NK-92 (cell line): ENCODE results near the gene ATP8A1.
"Not testable (repeated sequence)": the region's sequence is repeated elsewhere in the genome, so short reads cannot be mapped to it uniquely, and the experiment has no call there.

Experiments
- DNase-seq: peaks from one replicate; lab custom pipeline; 2025; ENCODE audit not compliant: unreplicated experiment; lab: John Stamatoyannopoulos, UW

Gene ATP8A1

DNA sequence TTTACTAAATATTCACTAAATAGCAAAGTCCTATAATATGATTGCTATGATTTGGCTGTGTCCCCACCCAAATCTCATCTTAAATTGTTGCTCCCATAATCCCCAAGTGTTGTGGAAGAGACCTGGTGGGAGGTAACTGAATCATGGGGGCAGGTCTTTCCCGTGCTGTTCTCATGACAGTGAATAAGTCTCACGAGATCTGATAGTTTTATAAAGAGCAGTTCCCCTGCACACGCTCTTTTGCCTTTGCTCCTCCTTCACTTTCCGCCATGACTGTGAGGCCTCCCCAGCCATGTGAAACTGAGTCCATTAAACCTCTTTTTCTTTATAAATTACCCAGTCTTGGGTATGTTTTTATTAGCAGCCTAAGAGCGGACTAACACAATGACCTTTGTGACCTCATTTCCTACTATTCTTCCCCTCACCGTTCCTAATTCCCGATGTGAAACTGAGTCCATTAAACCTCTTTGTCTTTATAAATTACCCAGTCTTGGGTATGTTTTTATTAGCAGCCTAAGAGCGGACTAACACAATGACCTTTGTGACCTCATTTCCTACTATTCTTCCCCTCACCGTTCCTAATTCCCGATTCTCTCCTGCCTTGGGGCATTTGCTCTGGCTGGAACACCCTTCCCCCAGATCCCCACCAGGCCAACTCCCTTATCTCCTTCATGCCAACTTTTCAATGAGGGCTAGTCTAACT, 4.2 kb downstream of the ATP8A1 start:
- DNase-seq, result not testable (repeated sequence)

DNA sequence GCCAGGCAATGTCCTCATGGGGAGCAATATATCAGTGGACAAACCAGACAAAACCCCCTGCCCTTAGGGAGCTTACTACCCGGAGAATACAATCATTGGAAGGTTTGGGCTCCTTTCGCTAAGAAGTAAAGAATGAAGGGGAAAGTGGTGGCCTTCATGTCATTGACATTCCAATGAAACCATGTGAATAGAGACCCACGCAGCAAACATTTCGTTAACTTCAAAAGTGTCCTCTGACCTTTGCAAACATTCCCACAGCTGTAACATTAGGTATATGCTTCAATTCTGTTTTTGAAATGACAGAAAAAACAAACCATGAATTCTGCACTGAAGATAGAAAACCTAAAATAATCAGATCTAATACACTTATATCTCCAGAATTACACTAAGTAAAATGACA, 7.0 kb downstream of the ATP8A1 start:
- no peak for DNase-seq

- no peak for DNase-seq
Measured at GRCh38 chr4:42646999-42647541, 9.8 kb downstream of the ATP8A1 start.

DNA sequence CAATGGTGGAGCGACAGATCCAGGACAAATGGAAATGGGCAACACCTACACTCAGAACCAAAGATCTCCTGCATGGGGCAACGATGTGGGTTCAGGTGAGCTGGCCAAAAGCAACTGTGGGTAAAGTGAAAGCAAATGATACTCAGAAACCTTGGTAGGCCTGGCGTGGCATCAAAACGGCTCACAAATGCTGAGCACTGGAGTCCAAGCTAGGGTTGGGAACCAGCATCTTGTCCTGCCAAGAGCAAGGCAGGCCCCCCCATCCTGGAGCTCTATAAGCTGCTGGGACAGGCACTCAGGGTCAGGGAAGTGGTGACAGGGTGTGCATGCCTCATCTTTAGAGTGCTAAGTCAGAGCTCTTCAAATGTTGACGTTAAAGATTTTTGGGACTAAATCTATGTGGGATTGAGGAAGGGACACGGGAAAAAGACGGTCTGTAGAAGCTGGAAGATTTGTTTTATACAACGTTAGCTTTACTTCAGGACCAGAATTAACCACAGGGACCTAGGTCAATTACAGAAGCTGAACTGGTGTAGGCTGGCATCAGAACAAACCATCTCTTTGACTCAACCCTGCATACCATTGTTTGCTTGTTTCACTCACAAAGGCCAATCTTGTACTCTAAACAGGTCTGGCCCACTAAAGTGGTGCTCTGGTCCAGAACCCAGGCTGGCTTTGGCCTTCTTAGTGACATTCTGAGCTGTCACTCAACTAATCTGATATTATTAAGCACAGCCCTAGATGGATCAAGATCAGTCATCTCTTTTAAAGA, 10.7 kb downstream of the ATP8A1 start:
- no peak for DNase-seq

GRCh38 chr4:42644897-42645296, 12.0 kb downstream of the ATP8A1 start:
- DNase-seq, result no peak

GRCh38 chr4:42643685-42644084, 13.2 kb downstream of the ATP8A1 start:
- no peak for DNase-seq

- no peak for DNase-seq
Measured at GRCh38 chr4:42642845-42643615, 13.9 kb downstream of the ATP8A1 start.

DNA sequence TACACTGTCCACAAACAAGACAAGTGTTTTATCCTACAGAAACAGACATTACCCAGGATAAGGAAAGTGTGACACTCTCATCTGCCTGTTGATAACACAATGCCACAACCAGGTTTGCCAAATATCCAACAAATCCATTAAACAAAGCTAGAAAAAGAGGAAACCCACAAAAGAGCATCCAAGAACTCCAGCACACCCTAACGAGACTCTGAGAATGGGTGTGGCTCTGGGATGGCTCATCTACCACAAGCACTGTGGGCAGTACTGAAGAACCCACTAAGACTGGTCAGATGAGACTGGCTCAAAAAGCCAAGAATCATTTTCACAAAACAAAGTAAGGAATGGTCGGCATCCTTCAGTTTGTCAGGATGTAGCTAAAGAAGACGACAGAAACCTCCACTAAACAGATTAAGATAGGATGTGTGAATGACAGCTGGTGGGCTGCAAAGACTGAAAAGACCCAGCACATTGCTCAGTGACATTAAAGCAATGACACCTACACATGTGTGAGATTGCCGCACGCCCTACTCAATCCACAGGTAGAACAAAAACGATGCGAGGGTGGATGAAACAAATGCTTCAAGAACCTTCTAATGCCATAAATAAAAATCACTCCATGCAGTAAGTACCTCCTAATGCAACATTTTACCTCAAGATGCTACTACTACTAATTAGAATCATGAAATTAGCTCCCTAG, 14.7 kb downstream of the ATP8A1 start:
- DNase-seq, result no peak

DNA sequence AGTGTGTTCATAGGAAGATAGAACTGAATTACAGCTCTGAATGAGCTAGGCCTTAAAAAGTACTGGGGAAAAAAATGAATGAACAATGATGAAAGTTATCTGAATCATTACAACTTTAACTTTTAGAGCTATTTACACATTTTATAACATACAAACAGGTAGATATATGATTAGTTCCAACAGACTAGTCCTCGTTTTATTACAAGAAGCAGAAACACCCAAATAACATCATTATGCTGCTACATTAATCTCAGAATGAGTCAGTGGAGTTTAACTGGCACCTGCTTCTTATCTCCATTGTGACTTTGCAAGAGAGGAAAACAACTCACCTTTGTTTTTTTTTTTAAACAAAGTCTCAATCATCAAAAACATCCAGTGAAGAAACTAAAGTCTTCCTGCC, 15.2 kb downstream of the ATP8A1 start:
- no peak for DNase-seq

DNA sequence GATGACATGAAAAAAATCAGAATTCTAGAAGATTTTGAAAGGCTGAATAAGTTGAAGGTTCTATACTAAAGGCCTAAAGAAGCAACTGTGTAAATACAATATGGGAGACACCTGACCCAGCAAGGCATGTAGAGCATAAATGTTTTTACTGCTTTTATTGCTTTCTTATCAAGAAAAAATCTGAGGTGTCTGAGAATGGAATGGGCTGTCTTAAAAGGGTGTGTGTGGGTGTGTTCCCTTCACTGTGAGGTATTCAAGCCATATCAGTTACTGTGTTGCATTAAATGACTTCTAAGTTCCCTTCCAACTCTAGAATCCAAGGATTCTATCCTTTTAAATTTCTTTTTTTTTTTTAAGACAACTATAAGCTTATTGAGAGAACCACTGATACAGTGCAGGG, 15.7 kb downstream of the ATP8A1 start:
- no peak for DNase-seq

DNA sequence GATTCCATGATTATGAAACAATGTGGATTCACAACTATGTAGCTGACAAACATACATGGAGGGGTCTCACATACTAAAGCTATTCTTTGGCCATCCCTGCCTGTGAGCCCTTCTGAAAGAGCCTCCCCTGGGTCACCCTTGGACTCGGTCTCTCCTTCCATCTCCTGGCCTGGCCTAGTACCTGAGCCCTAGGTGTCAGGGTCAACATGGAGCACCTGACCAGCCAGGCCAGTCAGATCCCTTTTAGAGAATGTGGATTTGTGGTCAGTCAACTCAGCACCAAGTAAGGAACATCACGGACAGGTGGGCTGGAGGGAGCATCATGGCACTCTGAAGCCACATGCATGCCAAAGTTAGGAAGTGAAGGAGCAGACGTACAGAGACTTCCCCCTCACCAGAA, 16.3 kb downstream of the ATP8A1 start:
- no peak for DNase-seq

DNA sequence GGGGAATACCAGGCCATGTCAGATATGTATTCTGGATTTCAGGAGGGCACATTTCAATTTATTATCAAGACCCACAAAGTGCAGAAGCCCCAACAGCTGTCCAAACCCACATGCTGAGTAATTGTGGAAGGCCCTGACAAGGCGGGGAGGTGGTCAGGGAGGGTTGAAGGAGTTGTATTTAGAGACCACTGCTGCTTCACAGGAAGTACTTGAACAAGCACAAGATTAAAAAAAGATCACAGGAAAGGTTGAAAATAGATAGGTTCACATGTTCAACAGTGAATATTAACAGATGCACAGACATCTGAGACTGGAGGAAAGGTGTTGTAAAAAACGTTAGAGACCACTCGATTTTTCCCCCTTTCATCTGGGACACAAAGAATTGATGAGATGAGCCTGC, 17.9 kb downstream of the ATP8A1 start:
- DNase-seq, result no peak

GRCh38 chr4:42638321-42638720, 18.6 kb downstream of the ATP8A1 start:
- no peak for DNase-seq

- no peak for DNase-seq
Measured at GRCh38 chr4:42637867-42638266, 19.0 kb downstream of the ATP8A1 start.

GRCh38 chr4:42637104-42637503, 19.8 kb downstream of the ATP8A1 start:
- no peak for DNase-seq

- no peak for DNase-seq
Measured at GRCh38 chr4:42636645-42636949, 20.3 kb downstream of the ATP8A1 start.

DNA sequence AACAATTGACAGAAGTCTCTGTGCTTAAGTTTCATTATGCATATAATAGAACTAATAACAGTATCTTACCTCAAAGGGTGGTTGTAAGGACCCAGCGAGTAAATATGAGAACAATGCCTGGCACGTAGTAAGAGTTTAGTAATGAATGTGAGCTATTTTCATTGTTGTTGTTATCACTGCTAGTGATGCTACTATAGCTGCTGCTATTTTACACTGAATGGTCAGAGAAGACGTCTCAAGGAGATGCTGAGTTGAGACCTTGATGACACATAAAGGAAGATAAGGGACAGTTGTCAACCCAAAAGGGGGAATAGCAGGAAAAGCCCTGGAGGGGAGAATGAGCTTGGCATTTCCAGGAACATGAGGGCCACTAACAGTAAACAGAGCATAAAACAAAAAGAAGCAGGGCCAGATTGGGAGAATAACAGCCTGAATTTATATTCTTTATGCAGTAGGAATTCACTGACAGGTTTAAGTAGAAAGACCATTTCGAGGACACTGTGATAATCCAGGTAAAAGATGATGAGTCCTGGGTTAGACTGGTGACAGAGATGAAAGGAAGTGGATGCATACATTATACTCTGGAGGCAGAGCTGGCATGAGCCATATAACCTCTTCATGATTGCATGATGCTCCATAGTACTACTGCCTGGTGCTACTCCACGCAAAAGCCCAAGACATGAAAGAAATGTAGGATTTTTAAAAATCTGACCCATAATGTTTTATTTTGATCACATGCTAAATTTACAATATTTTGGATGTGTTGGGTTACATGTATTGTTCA, 23.1 kb downstream of the ATP8A1 start:
- DNase-seq, result no peak

DNA sequence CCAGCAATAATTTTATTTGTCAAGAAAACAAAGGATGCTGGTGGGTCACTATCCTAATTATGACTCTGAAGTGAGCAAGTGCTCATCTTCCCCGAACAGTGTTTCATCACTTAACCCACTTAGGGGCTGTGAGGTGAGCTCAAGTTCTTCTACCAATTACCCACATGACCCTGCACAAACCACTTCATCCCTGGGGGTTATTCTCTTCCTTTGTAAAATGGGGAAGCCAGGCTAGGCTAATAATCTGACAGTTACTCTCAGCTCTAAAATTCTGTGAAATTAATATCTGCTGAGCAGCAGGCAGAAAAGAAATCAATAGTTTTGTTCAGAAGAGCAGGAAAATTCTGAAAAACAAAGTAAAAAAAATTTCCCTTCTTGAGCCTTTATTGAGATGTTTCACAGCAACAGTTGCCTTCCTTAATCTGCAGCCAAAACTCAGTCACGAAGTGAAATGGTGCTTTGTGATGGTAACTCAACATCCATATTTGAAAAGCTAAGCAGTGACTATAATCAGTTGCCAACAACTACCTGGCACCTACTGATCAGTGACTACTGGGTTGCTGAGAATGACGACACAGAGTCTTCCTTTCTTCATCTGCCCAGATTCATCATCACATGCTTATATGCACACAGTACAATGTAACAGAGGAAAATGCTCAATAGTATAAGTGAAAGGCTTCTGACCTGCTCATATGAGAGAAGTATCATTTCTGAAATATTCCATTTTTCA, 24.1 kb downstream of the ATP8A1 start:
- no peak for DNase-seq

GRCh38 chr4:42630908-42631307, 26.0 kb downstream of the ATP8A1 start:
- no peak for DNase-seq

DNA sequence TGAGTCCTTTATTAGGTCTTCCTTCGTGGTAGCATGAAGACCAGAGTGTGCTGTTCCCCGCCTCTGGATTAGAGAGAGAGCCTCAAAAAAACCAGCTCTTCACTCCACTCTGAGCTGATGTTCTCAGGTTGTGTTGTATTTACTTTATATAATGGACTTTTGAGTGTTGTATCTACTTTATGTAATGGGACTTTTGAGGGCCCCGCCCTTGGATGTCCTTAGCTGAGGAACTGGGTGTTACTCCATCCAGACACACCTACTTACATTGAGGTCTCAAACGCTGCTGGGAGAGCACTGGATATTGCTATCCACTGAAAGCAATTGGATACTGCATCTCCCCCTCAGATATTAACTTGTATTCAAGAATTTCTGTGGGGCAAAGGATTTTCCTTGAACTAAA, 28.2 kb downstream of the ATP8A1 start:
- no peak for DNase-seq
